Activated gamma-delta T cell treated with anti-CD3 and anti-CD28 coated beads, Interleukin-2, amount 50 U/mL, for 16 hours (primary cell): ENCODE measurements around the gene SCP2.

Source experiments
- DNase-seq: peaks from one replicate; pipeline ENCODE4 v3.0.0-alpha.2; 2020; ENCODE audit warnings: low read depth

The SCP2 gene

GRCh38 chr1:53037159-53037558 lies 110.1 kb downstream of the SCP2 start:
- no peak for DNase-seq

DNA sequence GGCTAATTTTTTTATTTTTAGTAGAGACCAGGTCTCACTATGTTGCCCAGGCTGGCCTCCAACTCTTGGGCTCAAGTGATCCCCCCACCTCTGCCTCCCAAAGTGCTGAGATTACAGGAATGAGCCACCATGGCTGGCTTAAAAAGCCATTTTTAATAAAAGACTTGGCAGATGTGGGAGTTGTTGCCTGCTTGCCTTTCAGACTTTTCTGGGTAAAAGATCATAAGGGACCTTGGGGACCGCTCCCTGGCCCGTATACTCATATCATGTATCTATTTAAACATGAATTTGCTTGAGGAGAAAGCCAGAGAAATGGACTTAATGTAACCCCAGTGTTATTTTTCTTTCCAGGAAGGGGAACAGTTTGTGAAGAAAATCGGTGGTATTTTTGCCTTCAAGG lies 111.5 kb downstream of the SCP2 start:
- no peak for DNase-seq

DNA sequence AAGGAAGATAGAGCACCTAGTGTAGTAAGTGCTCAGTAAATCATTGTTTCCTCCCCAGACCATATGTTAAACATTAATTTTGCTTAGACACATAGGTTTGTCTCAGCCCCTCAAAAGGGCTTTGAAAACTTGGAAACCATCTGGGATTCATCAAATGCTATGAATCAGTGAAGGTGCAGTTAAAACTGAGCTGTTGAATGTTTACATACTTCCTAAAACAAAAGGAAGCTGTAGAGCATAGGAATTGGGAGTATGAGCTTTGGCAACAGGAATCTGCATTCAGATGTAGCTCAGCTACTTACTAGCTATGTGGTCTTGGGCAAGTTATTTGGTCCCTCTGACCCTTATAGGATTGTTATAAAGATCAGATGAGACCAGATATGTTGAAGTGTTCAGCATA lies 116.2 kb downstream of the SCP2 start:
- no peak for DNase-seq

- DNase-seq: no peak
Observed at GRCh38 chr1:53044926-53045325, 117.8 kb downstream of the SCP2 start.

DNA sequence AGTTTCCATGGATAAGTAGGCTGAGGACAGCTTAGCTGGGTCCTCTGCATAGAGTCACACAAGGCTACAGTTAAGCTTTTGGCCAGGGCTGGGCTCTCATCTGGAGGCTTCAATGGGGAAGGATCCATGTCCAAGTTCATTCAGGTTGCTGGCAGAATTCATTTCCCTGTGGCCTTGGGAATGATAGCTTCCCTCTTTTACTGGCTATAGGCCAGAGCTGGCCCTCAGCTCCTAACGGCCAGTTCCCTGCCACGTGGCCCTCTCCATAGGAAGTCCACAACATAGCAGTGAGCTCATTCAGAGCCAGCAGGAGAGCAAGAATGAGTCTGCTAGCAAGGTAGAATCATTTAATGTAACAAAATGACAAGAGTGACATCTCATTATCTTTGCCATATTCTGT lies 119.9 kb downstream of the SCP2 start:
- DNase-seq: no peak

GRCh38 chr1:53047737-53048736 lies 121.0 kb downstream of the SCP2 start:
- no peak for DNase-seq

DNA sequence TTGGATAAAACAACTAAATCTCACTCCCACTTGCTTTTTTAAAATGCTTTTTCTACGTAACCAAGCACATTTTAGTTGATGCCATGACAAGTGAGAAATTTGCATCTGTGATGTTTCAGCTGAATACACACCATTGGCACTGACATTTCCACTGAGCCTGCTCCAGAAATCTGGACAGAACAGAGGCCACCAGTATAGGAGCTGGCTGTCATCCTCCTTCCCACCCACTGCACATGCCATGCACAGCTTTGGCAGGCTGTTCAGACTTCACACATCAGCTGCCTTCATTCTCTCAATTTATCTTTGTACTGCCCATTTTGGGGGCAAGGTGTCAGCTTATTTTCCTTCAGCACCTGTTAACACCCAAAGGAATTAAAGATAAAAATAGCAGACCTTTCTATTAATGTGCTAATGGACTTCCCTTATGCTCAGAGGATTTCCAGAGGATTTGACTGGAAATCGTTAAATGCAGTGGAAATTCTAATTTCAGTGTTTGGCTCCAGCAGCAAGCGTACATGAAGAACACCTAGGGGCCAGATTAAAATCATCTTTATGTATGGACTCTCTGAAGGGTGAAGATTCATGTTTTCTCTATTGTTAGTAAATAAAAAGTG lies 122.0 kb downstream of the SCP2 start:
- DNase-seq: no peak

GRCh38 chr1:53049574-53049967 lies 122.5 kb downstream of the SCP2 start:
- DNase-seq: no peak

DNA sequence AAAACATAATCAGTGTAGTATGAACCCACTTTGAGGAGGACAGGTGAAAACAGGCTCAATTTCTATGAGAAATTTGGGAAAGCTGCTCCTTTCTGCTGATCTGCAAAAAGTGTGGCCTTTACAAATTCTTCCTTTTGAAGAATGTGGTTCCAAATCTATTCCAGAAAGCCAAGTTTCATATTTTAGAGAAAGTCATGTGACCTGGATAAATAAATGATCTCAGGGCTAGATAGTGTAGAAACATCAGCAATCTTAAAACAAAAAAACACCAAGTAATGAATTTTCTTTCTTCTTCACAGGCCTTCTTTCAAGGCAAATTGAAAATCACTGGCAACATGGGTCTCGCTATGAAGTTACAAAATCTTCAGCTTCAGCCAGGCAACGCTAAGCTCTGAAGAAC lies 123.2 kb downstream of the SCP2 start:
- DNase-seq: no peak

- DNase-seq: no peak
Observed at GRCh38 chr1:53051676-53052075, 124.6 kb downstream of the SCP2 start.

GRCh38 chr1:53057127-53057526 lies 130.1 kb downstream of the SCP2 start:
- DNase-seq: no peak

- DNase-seq: no peak
Observed at GRCh38 chr1:53060579-53060978, 133.5 kb downstream of the SCP2 start.

DNA sequence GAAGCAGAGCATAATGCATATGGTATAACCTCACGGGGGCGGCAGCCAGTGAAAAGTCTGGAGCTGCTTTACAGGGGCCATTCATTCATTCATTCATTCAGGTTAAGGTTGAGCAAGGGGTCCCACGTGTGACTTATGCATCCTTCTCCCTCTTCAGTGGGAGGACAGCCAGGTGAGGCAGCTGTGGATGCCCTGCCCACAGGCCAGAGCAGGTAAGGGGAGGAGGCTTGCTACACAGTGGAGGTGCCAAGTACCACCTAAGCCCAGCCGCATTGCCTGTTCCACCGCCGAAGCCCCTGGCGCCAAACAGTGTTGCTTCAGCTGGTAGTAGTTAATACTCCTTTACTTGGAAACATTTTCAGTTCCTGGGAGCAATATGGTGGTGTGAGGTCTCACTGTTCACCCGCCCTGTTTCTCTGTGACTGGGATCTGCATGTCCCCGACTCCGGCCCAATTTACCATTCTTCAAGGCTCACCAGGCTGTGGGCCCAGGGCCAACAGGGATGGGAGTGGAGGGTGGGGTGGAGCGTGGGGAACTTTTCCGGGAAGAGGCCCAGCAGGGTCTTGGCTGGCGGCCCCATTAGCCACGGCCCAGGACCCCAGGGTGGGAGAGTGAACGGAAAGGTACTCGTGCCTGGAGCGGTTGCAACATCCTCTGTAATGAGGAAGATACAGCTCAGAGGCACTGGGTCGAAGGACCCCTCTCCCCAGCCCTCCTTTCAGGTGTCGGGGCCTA lies 134.2 kb downstream of the SCP2 start:
- no peak for DNase-seq

DNA sequence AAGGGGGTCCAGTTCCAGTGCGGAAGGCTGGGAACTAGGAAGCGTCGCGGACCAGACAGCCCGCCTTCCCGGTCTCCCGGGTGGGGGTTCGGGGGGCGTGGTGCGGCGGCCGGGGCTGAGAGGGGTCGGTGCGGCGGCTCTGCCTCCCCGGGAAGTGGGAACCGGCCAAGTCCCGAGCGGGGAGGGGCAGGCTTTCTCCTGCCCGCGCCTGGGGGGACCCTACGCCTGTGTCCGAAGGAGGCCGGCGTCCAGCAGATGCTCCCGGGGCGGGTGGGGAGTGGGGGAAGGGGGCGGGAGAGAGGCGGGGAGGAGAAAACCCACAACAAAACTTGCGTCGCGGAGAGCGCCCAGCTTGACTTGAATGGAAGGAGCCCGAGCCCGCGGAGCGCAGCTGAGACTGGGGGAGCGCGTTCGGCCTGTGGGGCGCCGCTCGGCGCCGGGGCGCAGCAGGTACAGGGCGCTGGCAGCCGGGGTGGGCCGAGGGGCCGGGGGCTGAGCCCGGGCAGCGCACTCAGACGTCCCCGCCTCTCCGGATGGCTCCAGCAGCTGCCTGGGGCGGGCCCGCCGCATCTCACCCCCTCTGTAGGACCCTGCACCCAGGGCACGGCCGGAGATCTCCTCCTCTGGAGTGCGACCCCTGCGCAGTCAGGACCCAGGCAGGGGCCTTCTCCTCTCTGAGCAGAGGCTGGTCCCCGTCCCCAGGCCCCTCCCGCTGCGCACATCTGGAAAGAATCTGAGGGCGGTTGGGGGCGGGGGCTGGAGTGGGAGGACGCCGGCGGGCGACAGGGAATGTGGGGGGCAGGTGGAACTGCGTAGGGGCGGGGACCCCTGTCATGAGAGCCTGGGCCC lies 135.0 kb downstream of the SCP2 start, which contains the start of gene PODN:
Gene PODN, plus strand, starts transcription at position 355 of the 849 bp plus-strand sequence. CDS start 7,643 bp downstream, outside the sequence.
- DNase-seq: no peak

DNA sequence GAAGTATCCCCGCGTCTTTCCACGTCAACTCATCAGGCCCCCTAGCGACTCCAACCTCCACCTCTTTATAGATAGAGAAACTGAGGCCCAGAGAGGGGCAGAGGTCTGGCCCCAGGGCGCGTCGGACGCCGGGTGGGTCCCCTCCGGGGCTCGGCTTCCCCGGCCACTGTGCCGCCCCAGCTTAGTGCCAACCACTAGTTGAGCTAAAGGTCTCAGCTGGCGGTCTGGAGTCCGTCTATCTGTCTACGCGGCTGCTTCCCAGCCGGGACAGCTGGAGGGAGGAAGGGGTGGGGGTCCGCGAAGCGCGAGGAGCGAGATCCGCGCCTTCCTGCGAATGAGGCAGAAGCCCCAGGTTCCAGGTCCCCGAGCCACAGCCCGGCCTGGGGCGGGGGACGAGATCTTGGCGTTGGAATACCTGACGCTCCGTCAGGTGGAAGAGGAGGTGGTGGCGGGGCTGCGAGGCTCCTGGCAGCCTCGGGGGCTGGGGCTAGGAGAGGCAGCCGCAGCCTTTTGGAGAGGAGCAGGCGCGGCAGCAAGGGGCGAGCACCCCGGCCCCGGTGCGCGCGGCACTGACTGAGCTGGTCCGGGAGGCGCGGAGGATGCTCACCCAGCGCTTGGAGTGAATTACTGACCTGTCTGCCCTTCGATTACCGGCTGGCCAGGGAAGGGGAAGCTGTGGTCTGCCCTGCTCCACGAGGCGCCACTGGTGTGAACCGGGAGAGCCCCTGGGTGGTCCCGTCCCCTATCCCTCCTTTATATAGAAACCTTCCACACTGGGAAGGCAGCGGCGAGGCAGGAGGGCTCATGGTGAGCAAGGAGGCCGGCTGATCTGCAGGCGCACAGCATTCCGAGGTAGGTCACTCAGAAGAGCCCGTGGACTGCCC lies 135.9 kb downstream of the SCP2 start:
- no peak for DNase-seq

GRCh38 chr1:53063744-53064515 lies 136.9 kb downstream of the SCP2 start:
- DNase-seq: no peak

GRCh38 chr1:53065391-53065790 lies 138.3 kb downstream of the SCP2 start:
- DNase-seq: no peak

DNA sequence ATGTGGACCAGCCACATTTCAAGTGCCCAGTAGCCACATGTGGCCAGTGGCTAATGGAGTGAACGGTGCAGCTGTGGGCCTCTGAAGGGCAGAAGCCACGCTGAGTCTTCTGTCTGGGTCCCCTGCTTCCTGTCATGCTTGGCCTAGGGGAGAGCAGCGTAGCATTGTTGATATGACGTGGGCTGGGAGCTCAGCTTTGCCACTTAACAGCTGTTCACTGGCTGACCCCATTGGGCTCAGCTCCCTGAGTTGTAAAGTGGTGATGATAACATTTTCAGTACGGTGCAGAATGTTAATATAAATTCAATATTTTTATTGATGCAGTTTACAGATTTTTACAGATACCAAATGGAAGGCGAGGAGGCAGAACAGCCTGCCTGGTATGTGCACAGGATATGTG lies 139.4 kb downstream of the SCP2 start:
- no peak for DNase-seq

- no peak for DNase-seq
Observed at GRCh38 chr1:53066891-53067738, 140.0 kb downstream of the SCP2 start.
